NCI-H2227 (cell line): ENCODE measurements around the gene STRIP2.

Source experiments
- DNase-seq: peaks from one replicate; lab custom pipeline; 2025; ENCODE audit not compliant: unreplicated experiment; lab: John Stamatoyannopoulos, UW

STRIP2 gene

DNA sequence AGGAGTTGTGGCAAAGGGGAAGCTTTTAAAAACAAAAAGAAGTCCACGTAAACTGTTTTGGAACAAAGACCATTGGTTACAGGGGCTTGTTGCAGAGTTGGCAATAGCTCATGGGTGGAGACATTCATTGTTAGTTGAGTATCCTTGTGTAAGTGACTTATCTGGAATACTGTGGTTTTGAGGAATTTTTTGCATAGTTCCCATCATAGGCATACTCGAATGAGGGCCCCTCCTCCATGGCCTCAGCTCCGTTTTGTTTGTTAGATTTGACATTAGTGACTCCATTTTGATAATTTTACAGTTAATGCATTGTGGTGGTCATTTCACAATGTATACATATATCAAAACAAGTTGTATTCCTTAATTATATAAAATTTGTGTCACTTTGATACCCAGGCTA, 55.3 kb downstream of the STRIP2 start:
- DNase-seq = no peak

DNA sequence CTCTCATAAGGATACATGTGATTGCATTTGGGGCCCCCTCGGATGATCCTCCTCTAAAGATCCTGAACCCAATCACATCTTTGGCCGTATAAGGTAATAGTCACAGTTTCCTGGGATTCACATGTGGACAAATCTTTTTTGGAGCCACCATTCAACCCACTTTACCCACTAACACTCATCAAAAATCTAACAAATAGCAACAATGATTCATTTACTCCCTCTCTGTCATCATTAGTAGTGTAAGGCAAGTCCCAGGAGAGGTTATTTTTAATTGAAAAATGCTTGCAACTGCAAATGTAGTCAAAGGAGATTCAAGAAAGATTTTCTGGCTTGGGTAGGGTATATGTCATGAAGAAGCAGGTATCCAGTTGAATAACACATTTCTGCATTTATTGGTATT, 58.2 kb downstream of the STRIP2 start:
- no peak for DNase-seq

DNA sequence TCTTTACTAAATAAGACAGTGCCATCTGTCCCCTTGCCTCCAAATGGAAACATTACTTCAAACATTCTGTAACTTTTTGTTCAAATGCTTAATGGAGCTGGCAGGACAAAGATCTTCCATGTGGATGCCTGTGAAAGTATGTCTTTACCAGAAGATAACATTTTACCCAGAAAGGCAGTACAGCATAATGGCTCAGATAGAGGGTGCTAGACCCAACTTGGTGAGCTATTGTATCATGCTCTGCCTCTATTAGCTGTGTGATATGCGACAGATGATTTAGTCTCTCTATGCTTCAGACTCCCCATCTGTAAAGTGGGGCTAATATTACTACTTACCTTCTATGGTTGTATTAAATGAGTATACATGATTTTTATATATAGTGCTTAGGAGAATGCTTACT, 59.3 kb downstream of the STRIP2 start:
- DNase-seq = no peak

DNA sequence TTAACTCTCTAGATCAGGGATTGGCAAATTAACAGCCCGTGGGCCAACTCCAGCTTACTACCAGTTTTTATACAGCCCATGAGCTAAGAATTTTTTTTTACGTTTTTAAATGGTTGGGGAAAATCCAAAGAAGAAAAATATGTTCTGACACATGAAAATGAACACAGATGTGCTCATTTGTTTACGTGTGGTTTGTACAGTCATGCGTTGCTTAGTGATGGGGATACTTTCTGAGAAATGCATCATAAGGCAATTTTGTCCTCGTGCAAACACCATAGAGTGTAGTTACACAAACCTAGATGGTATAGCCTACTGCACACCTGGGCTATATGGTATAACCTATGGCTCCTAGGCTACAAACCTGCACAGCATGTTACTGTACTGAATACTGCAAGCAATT, 59.8 kb downstream of the STRIP2 start:
- DNase-seq = no peak

DNA sequence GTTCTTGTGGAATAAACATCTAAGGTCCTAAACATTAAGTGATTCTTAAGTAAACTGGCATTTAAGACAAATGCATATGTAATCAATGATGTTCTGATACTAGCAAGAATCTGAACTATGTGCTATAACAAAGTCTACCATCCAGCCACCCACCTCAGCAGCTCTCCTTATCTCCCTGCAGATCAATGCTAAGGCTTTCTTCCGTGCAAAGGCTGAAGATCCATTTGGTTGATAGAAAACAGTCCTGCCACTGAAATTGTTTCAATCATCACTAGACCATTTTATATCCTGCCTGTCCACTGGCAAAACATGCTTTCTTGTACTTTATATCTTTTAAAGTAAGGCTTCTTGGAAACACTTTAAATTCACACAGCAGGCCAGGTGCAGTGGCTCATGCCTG, 61.8 kb downstream of the STRIP2 start:
- DNase-seq = no peak

DNA sequence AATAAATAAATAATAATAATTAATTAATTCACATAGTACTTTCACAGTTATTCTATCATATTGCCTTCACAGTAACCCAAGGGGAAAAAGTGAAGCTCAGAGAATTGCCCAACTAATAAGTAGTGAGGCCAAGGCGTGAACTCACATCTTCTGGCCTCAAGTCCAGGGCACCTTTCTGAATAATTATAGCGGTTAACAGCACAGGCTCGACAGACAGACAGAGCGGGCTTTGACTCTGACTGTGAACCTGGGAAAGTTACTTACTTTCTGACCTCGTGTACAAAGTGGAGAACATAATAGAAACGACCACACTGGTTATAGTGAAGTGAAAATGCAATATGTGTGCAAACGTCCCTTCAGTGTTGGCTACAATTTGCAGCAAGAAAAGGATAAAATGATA, 62.4 kb downstream of the STRIP2 start:
- no peak for DNase-seq

DNA sequence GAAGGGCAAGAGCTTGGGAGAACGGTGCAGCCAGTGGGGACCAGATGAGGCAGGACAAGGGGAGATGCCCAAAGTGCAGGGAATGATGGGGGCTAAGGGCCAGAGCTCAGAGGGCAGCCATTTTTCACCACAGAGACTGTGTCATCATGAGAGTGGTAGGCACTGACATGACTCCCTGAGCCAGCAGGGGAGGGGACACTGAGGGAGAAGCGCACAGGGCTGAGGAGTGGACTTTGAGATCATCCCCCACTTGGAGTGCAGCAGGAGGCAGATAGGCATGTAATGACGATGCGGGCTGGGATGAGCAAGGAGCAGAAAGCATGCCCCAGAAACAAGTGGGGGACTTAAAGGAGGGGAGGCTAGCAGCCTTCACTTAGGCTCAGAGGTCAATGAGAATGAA, 62.9 kb downstream of the STRIP2 start:
- no peak for DNase-seq

DNA sequence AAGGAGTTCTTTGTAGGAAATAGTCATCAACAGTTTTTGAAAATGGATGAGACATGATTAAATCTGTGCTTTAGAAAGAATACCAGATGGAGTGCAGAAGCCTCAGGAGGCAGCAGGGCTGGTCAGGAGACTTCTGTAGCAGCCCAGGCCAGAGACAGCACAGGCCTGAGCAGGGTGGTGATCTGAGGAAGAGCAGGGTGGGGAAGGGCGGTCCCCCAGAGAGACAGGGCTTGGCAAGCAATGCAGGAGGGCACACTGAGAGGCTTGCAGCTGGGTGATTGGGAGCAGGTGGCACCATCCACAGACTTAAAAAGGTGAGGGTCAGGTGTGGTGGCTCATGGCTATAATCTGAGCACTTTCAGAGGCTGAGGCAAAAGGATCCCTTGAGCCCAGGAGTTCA, 63.8 kb downstream of the STRIP2 start:
- no peak for DNase-seq

DNA sequence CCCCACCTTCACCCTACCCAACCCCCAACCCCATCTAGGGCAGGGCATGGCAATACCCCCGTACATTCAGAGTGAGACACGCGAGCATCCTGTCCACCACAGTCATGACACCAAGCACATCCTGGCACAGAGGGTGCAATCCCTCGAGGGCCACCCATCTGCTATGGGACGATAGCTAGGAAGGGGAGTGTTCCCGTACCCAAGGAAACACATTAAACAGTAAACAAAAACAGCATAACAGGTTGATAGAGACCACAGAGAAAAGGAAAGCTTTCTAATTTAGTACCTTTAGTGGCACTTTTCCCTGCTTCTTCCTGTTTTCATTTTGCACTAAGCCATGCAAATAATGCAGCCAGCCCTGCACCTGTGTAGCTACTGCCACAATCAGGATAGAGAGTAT, 65.8 kb downstream of the STRIP2 start:
- no peak for DNase-seq

DNA sequence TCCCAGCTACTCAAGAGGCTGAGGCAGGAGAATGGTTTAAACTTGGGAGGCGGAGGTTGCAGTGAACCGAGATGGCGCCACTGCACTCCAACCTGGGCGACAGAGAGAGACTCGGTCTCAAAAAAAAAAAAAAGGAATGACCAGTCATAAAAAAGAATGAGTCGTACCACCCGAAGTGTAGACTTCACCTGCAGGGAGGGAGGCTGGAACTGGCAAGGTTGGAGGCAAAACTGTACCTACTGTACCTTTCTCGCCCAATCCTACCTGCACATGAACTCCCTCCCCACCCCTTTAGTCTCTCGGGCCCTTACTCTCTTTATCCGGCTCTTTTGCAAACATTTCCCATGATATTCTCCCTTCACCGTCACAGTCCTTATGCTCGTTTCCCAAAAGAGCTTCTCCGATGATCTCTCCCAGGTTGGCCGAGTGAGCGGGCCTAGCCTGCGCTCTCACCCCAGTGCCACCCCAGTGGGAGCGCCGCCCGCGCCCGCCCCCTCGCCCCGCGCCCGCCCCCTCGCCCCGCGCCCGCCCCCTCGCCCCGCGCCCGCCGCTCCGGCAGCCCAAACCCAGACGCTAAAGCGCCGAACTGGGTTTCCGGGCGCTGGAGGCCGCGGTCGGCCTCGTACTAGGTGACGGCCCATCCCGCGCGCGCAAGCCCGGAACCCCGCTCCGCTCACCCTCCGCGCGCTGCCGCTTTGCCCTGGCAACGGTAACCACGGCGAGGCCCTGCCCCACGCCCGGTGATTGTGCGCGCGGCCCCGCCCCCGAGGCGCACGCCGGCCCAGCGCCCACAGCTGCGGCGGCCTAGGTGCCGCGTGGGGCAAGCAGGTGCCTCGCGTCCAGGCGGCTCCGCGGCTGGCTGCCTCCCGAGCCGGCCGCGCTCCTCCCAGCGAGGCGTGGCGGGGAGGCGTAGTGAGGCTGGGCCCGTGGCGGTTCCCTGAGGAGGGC, 67.8 kb downstream of the STRIP2 start, which contains the start of gene SMKR1:
SMKR1 (plus strand) TSS at position 772 of the 948 bp plus-strand sequence. CDS start 294 bp downstream, outside the sequence.
- peak; percentile 96 for DNase-seq

DNA sequence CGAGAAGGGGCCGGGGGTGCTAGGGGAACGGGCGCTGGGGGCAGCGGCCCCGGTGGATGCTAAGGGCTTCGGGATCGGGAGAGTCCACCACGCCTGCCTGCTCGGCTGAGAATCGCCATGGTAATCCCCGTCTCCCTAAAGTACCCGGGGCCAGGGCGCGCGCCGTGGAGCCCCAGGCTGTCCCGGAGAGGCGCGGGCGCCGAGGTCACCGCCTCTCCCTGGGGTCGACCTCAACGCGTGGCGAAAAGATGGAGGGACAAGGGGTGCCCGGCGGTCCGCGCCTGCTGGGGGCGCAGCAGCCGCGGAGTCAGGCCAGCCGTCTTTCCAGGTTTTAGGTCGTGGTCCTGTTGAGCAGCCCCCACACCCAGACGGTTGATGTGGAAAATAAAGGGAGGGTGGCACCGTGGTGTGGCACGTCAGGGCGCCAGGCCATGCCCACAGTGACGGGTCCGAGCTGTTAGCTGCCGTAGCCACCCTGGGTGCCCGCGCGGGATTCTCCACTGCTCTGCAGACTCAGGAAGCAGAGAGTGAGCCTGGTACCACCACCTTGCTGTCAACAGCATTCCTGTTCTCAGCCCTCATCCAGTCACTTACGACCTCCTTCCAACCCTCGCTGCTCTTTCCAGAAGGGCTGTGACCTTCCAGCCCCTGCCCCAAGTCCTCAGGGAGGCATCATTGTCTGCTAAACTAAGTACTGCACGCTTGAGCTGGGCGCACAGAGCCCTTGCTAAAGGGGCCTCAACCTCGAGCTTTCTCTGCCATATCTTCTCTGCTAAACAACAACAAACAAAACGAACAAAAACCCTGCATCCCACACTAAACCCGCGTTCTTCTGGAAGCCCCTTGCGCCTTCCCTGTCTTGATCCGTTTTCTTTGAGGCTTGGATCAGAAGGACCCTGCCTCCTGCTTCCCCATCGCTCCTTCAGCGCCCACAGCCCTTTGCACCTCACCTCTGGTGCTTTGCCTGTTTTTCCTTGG, 68.8 kb downstream of the STRIP2 start:
- DNase-seq = peak; percentile 59

DNA sequence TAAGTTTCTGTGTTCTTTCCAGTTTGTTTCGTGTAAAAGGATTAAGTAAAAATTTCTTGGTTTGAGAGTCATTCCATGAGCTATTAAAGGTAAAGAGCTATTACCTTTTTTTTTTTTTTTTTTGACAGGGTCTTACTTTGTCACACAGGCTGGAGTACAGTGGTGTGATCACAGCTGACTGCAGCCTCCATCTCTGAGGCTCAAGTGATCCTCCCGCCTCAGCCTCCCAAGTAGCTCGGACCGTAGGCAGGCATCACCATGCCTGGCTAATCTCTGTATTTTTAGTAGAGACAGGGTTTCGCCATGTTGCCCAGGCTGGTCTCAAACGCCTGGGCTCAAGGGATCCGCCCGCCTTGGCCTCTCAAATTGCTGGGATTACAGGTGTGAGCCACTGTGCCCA, 69.5 kb downstream of the STRIP2 start:
- DNase-seq = no peak

DNA sequence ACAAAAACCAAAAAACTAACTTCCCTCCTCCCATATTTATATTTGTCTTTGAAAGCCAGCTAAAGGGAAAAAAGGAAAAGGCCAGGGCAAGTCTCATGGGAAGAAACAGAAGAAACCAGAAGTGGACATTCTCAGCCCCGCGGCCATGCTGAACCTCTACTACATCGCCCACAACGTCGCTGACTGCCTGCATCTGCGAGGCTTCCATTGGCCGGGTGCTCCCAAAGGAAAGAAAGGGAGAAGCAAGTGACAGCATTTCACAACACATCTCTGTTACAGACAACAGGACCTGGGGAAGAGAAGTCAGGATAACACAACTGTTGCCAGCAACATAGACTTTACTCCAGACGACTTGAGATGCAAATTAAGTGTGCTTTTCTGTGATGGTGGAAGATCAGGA, 78.0 kb downstream of the STRIP2 start:
- no peak for DNase-seq

DNA sequence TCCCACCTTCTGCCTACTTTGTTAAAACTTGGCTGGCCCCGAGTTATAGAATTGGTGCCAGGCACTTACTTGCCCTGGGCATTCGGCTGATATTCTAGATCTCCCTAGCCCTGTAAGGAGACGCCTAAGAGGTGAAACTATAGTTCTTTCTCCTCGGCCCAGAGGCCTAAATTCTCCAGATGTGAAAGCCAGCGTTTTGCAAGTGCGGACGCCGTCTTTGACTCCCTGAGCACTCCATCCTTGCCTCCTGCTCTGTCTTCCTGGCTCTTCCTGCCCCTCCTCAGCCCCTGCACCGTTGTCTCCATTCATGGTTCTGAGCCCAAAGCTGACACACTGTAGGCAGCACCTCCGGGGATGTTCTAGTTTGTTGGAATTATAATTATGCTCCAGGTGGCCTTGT, 79.3 kb downstream of the STRIP2 start:
- DNase-seq = no peak

DNA sequence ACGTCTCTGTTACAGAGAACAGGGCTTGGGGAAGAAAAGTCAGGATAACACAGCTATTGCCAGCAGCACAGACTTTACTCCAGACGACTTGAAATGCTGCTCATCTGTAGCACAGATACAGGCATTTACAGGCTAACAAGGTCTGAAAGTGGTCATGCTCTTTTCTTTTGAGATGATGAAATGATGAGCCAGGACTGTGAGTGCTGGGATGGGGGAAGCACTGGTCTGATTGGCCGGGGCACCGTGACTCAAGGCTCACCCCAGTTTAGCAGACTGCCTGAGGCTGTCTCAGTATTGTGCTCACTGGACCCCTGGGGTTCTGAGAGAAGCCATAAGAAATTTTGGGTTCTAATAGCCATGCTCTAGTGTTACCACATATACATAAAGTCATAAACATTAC, 80.5 kb downstream of the STRIP2 start:
- no peak for DNase-seq

DNA sequence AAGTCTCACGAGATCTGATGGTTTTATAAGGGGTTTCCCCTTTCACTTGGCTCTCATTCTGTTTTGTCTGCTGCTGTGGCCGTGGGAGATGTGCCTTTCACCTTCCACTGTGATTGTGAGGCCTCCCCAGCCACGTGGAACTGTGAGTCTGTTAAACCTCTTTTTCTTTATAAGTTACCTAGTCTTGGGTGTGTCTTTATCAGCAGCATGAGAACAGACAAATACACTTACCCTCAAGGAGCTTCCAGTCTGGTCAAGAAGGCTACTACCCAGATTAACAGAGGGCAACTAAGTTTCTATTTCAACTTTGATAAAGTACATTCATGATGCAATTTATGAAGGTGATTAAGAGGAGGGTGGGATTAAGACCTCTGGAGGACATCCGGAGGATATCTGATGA, 81.1 kb downstream of the STRIP2 start:
- no peak for DNase-seq

DNA sequence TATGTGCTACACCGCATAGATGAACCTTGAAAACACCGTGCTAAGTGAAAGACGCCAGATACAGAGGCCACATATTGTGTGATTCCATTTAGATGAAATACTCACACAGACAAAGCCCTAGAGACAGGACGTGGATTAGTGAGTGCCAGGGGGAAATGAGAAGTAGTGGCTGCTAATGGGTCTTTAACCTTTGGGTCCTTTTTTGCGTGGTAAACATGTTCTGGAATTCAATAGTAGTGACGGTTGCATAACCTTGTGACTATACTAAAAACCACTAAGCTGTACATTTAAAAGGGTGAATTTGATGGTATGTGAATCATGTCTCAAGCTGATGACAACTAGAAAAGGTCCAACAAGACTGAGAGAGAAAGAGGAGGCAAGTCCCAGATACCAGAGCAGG, 83.7 kb downstream of the STRIP2 start:
- no peak for DNase-seq

DNA sequence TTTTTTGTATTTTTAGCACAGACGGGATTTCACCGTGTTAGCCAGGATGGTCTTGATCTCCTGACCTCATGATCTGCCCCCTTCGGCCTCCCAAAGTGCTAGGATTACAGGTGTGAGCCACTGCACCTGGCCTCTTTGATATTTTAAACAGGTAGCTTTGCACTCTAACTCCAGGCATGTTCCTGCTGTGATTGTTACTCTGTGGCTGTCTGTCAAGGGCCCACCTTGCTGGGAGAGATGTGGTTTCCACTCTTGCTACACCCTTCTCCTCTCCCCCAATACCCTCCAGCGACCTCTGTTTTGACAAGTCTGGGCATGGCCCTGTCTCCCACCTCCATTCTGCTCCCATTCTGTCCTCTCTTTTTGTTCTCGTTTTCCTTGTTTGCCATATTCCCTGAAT, 85.2 kb downstream of the STRIP2 start:
- no peak for DNase-seq

DNA sequence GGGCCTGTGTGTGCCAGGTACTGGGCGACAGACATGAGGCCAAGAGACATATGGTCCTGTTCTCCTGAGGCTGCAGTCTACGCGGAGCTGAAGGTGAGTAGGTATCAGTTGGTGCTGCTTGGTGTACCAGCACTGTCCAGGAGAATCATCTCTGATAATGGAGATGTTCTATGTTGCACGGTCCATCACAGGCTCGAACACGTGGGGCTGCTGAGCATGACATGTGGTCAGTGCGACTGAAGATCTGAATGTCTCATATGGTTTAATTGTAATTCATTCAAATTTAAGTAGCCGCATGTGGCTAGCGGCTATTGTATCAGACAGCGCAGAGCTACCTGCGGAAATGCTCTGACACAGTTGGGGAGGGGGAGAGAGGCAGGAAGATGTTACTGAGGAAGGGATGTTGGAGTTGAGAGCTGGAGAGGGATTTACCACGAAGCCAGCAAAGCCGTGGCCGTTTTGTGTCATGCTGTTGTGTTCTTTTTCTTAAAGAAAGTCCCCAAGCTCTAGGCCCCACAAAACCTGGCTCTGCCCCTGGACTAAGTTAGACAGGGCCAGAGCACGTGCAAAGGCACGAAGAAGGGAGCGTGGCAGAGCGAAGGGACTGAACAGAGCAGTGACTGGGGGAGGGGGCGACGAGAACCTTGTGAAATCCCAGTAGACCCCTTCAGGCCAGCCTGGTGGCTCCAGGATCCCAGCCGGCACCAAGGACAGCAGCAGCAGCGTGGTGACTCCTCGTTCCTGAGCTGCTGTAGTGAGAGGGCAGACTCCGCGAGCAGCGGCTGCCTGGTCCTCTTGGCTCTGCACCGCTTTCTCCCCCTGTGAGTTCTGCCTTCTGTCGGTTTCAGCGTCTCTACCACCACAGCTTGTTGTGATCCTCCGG, 88.1 kb downstream of the STRIP2 start:
- DNase-seq = no peak

DNA sequence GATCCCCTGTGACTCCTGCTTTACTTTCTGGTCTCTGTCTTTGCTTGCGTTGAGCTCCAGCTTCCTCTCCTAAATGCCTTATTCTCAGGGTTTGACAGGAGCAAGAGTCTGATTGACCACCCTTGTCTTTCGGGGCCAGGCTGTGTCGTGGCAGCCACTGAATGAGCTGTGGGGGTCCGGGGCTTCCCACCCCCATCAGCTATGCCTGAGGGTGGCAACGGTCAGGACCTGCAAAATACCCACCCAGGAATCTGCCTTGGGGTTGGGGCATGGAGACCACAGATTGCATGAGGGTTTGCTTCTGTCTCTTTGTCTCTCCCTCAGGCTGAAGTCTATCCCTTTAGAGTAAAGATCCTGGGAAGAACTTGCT, 88.7 kb downstream of the STRIP2 start:
- no peak for DNase-seq

DNA sequence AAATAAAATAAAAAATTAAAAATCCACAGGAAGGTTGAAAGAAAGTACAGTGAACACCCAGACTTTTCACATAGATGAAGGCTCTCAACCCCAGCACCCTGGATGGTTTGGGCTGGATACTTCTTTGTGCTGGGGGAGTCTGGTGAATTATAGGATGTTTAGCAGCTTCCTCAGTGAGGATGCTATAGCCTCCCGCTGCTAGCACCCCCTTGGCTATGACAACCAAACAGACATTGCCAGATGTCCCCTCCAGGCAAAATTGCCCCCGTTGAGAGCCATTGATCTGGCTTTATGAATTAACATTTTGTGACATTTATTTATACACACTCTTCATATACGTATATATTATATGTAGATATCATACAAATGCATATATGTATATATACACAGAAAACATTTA, 89.7 kb downstream of the STRIP2 start:
- no peak for DNase-seq
